Measurements from ENCODE around the gene DOCK4. TPM values are rescaled to one million over a fixed set of nuclear protein-coding genes. Genes with fewer than 3 reads are reported as not detected.

Gene DOCK4
- total and polyA plus RNA-seq, 10 of the 15 experiments (the other 5 are each of a cell fraction or from before 2014, with no cell fraction given) = 0.03 to 0.73 (median 0.38) TPM

DNA sequence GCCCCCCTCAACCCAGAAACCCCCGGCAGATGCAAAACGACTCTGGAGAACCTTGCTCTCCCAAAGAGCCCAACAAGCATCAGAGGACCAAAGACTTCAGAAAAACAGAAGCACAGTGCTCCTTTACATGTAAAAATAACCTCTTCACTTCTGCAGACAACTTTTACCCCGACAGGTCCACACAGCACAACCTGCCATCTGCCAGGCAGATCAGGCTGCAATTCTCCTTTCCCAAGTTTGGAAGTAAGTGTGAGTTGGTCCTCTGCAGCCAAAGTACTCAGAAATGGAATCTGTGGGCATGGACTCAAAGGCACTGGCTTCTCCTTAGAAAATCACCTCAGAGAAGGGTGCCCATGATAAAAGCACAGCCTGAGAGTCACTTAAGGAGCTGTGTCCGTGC lies 26.0 kb downstream of the DOCK4 start:
- no peaks in the 10 kb centered on the region for H4K20me1 ChIP-seq (ENCODE audit: control insufficient read depth, insufficient read depth)
- H3K9me3 ChIP-seq (replicated peaks; ENCODE audit: control insufficient read depth, insufficient read depth, low read length) = no peaks in the 10 kb centered on the region
- FAIRE-seq (no peak), DNase-seq (ENCODE audit: low read depth, low spot score) (no peak), ATAC-seq (no peak)
- H2AFZ ChIP-seq (ENCODE audit: control insufficient read depth, low read depth, low read length) = no peak overlapping the region
- intact Hi-C loops (cut with micrococcal nuclease; ENCODE audit: unreplicated experiment) = no loop called here
- H3K4me2 ChIP-seq (ENCODE audit: control insufficient read depth, insufficient read depth) = no peak overlapping the region
- H3K4me1 ChIP-seq (ENCODE audit: control insufficient read depth, insufficient read depth, low read length) = no peaks in the 10 kb centered on the region
- no peak overlapping the region for H3K27ac ChIP-seq (ENCODE audit: control insufficient read depth, insufficient read depth)
- ChIA-PET CTCF (interaction anchor here (0.7 kb wide), 1 partner anchor 10 kb away, joined by 3 read pairs; no protein-coding TSS in a partner anchor), POLR2A (no interaction called here), SMC1A (ENCODE audit: uncharacterized antibody, unreplicated experiment) (interaction anchor here (0.6 to 1.5 kb wide), 2 partner anchors 10 to 288 kb away, joined by 3 to 4 read pairs; no protein-coding TSS in a partner anchor), RAD21 (ENCODE audit: unreplicated experiment) (no interaction called here)
- H3K36me3 ChIP-seq (ENCODE audit: control insufficient read depth in 2 of 2, insufficient read depth in 2 of 2, low read length in 1 of 2) = no peaks in the 10 kb centered on the region
- in situ Hi-C loops (cut with MboI) = no loop called here
- H3K4me3 ChIP-seq = no peak overlapping the region
- no peak overlapping the region for H3K9ac ChIP-seq (ENCODE audit: control insufficient read depth, insufficient read depth, low read length)
- TF ChIP-seq SREBF1 (IDR thresholded peaks at IDR 0.05; ENCODE audit: low read length) = no peak
- no peak for TF ChIP-seq TCF7 (IDR thresholded peaks at IDR 0.05; ENCODE audit: borderline replicate concordance)
- no peak for TF ChIP-seq CBX3 (IDR thresholded peaks at IDR 0.05; ENCODE audit: borderline replicate concordance, low read depth)
- TF ChIP-seq, protein P1, sequence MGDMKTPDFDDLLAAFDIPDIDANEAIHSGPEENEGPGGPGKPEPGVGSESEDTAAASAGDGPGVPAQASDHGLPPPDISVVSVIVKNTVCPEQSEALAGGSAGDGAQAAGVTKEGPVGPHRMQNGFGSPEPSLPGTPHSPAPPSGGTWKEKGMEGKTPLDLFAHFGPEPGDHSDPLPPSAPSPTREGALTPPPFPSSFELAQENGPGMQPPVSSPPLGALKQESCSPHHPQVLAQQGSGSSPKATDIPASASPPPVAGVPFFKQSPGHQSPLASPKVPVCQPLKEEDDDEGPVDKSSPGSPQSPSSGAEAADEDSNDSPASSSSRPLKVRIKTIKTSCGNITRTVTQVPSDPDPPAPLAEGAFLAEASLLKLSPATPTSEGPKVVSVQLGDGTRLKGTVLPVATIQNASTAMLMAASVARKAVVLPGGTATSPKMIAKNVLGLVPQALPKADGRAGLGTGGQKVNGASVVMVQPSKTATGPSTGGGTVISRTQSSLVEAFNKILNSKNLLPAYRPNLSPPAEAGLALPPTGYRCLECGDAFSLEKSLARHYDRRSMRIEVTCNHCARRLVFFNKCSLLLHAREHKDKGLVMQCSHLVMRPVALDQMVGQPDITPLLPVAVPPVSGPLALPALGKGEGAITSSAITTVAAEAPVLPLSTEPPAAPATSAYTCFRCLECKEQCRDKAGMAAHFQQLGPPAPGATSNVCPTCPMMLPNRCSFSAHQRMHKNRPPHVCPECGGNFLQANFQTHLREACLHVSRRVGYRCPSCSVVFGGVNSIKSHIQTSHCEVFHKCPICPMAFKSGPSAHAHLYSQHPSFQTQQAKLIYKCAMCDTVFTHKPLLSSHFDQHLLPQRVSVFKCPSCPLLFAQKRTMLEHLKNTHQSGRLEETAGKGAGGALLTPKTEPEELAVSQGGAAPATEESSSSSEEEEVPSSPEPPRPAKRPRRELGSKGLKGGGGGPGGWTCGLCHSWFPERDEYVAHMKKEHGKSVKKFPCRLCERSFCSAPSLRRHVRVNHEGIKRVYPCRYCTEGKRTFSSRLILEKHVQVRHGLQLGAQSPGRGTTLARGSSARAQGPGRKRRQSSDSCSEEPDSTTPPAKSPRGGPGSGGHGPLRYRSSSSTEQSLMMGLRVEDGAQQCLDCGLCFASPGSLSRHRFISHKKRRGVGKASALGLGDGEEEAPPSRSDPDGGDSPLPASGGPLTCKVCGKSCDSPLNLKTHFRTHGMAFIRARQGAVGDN (IDR thresholded peaks at IDR 0.05) = no peak
- no peak for TF ChIP-seq RELA (IDR thresholded peaks at IDR 0.05; ENCODE audit: borderline replicate concordance, partially characterized antibody)
- no peak for TF ChIP-seq EED (IDR thresholded peaks at IDR 0.05; ENCODE audit: low read depth)
- TF ChIP-seq, protein P2, sequence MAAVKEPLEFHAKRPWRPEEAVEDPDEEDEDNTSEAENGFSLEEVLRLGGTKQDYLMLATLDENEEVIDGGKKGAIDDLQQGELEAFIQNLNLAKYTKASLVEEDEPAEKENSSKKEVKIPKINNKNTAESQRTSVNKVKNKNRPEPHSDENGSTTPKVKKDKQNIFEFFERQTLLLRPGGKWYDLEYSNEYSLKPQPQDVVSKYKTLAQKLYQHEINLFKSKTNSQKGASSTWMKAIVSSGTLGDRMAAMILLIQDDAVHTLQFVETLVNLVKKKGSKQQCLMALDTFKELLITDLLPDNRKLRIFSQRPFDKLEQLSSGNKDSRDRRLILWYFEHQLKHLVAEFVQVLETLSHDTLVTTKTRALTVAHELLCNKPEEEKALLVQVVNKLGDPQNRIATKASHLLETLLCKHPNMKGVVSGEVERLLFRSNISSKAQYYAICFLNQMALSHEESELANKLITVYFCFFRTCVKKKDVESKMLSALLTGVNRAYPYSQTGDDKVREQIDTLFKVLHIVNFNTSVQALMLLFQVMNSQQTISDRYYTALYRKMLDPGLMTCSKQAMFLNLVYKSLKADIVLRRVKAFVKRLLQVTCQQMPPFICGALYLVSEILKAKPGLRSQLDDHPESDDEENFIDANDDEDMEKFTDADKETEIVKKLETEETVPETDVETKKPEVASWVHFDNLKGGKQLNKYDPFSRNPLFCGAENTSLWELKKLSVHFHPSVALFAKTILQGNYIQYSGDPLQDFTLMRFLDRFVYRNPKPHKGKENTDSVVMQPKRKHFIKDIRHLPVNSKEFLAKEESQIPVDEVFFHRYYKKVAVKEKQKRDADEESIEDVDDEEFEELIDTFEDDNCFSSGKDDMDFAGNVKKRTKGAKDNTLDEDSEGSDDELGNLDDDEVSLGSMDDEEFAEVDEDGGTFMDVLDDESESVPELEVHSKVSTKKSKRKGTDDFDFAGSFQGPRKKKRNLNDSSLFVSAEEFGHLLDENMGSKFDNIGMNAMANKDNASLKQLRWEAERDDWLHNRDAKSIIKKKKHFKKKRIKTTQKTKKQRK (IDR thresholded peaks at IDR 0.05; ENCODE audit: low read depth, low read length) = no peak
- no peak for TF ChIP-seq MYC (IDR thresholded peaks at IDR 0.05; ENCODE audit: insufficient read depth, insufficient read length, insufficient replicate concordance, low read length, severe bottlenecking)
- TF ChIP-seq JUND (IDR thresholded peaks at IDR 0.05; ENCODE audit: low read depth, low read length) = no peak
- no peak for TF ChIP-seq HDAC2 (IDR thresholded peaks at IDR 0.05)
- TF ChIP-seq ZNF24 (IDR thresholded peaks at IDR 0.05) = no peak
- no peak for TF ChIP-seq GABPA (IDR thresholded peaks at IDR 0.05; ENCODE audit: low read depth)
- no peak for TF ChIP-seq STAT3 (IDR thresholded peaks at IDR 0.05; ENCODE audit: low read depth, low read length)
- TF ChIP-seq RUNX3 (IDR thresholded peaks at IDR 0.05; ENCODE audit: low read length) = no peak
- TF ChIP-seq RAD51 (IDR thresholded peaks at IDR 0.05) = no peak
- TF ChIP-seq CBFB (IDR thresholded peaks at IDR 0.05; ENCODE audit: low read depth) = no peak
- no peak for TF ChIP-seq EZH2 (IDR thresholded peaks at IDR 0.05; ENCODE audit: borderline replicate concordance, control insufficient read depth, low read depth, low read length)
- H3K27me3 ChIP-seq (replicated peaks in 1 of 2; ENCODE audit: control insufficient read depth in 2 of 2, insufficient read depth in 2 of 2, low read length in 1 of 2) = no peaks in the 10 kb centered on the region; a peak in 2 of 4 replicates
- 79% methylated on average over 4 of the region's 4 CpGs for WGBS (ENCODE audit: insufficient coverage, insufficient replicate concordance, low lambda C conversion rate, missing lambda C conversion rate)
- BruUV-seq (replicated peaks) = no TSS peak
- H3K79me2 ChIP-seq (ENCODE audit: control insufficient read depth, insufficient read depth, low read length) = no peaks in the 10 kb centered on the region
